IMR-90 (cell line): ENCODE measurements around the gene PLIN4. TPM values are rescaled to one million over a fixed set of nuclear protein-coding genes. Genes with fewer than 3 reads are reported as not detected.

Source experiments
- ATAC-seq: fragments of 200-7000 bp; cut with Tn5 transposase; 2 replicates; pipeline ENCODE4 v1.9.1; 2020; ENCODE audit warnings: low read depth, mild to moderate bottlenecking, moderate library complexity
- BruUV-seq: library from RNA; stranded (reverse); fragments of 400-500 nt; replicated peaks from 2 replicates; lab custom pipeline; 2021; lab: Mats Ljungman, UMichigan
- CTCF ChIA-PET: fragments of 300-600 bp; formaldehyde crosslinking; extraction: SDS; loops from one replicate; lab custom pipeline; 2021; ENCODE audit warnings: antibody characterized with exemption; lab: Yijun Ruan, JAX
- POLR2A ChIA-PET: fragments of 300-600 bp; sonication (Branson Sonifier 250); formaldehyde crosslinking; loops from one replicate; lab custom pipeline; 2022; ENCODE audit warnings: antibody characterized with exemption; ENCODE audit not compliant: unreplicated experiment; lab: Charles Lee
- DNase-seq: peaks from one replicate; pipeline ENCODE4 v3.0.0; 2013
- H2AFZ ChIP-seq: replicated peaks from 2 replicates; pipeline ENCODE3; 2013; ENCODE audit warnings: low read length, mild to moderate bottlenecking; ENCODE audit not compliant: poor library complexity
- H2AK5ac ChIP-seq: 2 replicates; pipeline ENCODE4 v1.6.1; 2013; ENCODE audit warnings: low read depth, low read length, inconsistent platforms
- H2AK9ac ChIP-seq: replicated peaks from 2 replicates; pipeline ENCODE3; 2013; ENCODE audit warnings: mild to moderate bottlenecking, low read depth, low read length, moderate library complexity; ENCODE audit not compliant: poor library complexity
- H2BK120ac ChIP-seq: 2 replicates; pipeline ENCODE4 v1.6.1; 2013; ENCODE audit warnings: low read depth, low read length, inconsistent platforms
- H2BK15ac ChIP-seq: 3 replicates; pipeline ENCODE4 v1.6.1; 2013; ENCODE audit warnings: low read depth, low read length, inconsistent platforms
- H2BK20ac ChIP-seq: 2 replicates; pipeline ENCODE4 v1.6.1; 2013; ENCODE audit warnings: low read depth, mild to moderate bottlenecking, inconsistent platforms, low read length, moderate library complexity
- H2BK5ac ChIP-seq: 2 replicates; pipeline ENCODE4 v1.6.1; 2013; ENCODE audit warnings: mild to moderate bottlenecking, low read depth, low read length, inconsistent platforms; ENCODE audit not compliant: poor library complexity, severe bottlenecking
- H3K14ac ChIP-seq: replicated peaks from 2 replicates; pipeline ENCODE4 v1.6.1; 2013; ENCODE audit warnings: low read depth, low read length, inconsistent platforms
- H3K18ac ChIP-seq: 2 replicates; pipeline ENCODE4 v1.6.1; 2013; ENCODE audit warnings: low read depth, low read length, control low read depth
- H3K23ac ChIP-seq: 2 replicates; pipeline ENCODE4 v1.6.1; 2013; ENCODE audit warnings: low read depth, low read length, inconsistent platforms
- H3K27ac ChIP-seq: 2 replicates; pipeline ENCODE4 v1.5.1; 2013; ENCODE audit warnings: mild to moderate bottlenecking, control low read depth, low read length; ENCODE audit not compliant: insufficient read depth
- H3K27me3 ChIP-seq: 2 replicates; pipeline ENCODE4 v1.6.1; 2013; ENCODE audit warnings: low read length; ENCODE audit not compliant: control insufficient read depth, insufficient read depth
- H3K36me3 ChIP-seq: 2 replicates; pipeline ENCODE4 v1.6.1; 2013; ENCODE audit warnings: low read length, mixed read lengths; ENCODE audit not compliant: control insufficient read depth, insufficient read depth
- H3K4ac ChIP-seq: 2 replicates; pipeline ENCODE4 v1.6.1; 2013; ENCODE audit warnings: low read depth, low read length, inconsistent platforms
- H3K4me1 ChIP-seq: 2 replicates; pipeline ENCODE4 v1.6.1; 2013; ENCODE audit warnings: low read length, mixed read lengths; ENCODE audit not compliant: control insufficient read depth, insufficient read depth
- H3K4me2 ChIP-seq: 2 replicates; pipeline ENCODE4 v1.6.1; 2013; ENCODE audit warnings: low read depth, mild to moderate bottlenecking, control low read depth, low read length, moderate library complexity
- H3K4me3 ChIP-seq: 2 replicates; pipeline ENCODE4 v1.5.1; 2013; ENCODE audit warnings: low read depth, mild to moderate bottlenecking, control low read depth, low read length, moderate library complexity; ENCODE audit not compliant: insufficient read depth
- H3K56ac ChIP-seq: 2 replicates; pipeline ENCODE4 v1.6.1; 2013; ENCODE audit warnings: low read length, inconsistent platforms; ENCODE audit not compliant: insufficient read depth; ENCODE audit errors: extremely low read depth
- H3K79me1 ChIP-seq, 2 experiments: 2 replicates each; pipeline ENCODE4 v1.6.1; 2013; ENCODE audit warnings: low read length in 2 of 2, inconsistent platforms in 1 of 2, low read depth in 1 of 2
- H3K9ac ChIP-seq: 2 replicates; pipeline ENCODE4 v1.6.1; 2013; ENCODE audit warnings: low read depth, low read length, control low read depth
- H3K9me1 ChIP-seq: 2 replicates; pipeline ENCODE4 v1.6.1; 2013; ENCODE audit warnings: low read length, inconsistent platforms; ENCODE audit not compliant: insufficient read depth
- H3K9me3 ChIP-seq: 2 replicates; pipeline ENCODE4 v1.6.1; 2013; ENCODE audit warnings: low read length; ENCODE audit not compliant: control insufficient read depth, insufficient read depth
- H4K20me1 ChIP-seq: 2 replicates; pipeline ENCODE4 v1.6.1; 2013; ENCODE audit warnings: low read length, inconsistent platforms; ENCODE audit not compliant: insufficient read depth
- H4K5ac ChIP-seq: 2 replicates; pipeline ENCODE4 v1.6.1; 2013; ENCODE audit warnings: mild to moderate bottlenecking, low read depth, low read length, control low read depth
- H4K8ac ChIP-seq, 2 experiments: 2 replicates each; pipeline ENCODE4 v1.6.1; 2013; ENCODE audit warnings: low read depth in 2 of 2, low read length in 2 of 2, control low read depth in 1 of 2, inconsistent platforms in 1 of 2
- H4K91ac ChIP-seq: 2 replicates; pipeline ENCODE4 v1.6.1; 2013; ENCODE audit warnings: low read depth, low read length, inconsistent platforms; ENCODE audit not compliant: insufficient read depth
- BHLHE40 ChIP-seq: fragments of 150-350 bp; IDR thresholded peaks from 2 replicates; pipeline ENCODE4 v1.6.1; 2016; ENCODE audit warnings: mild to moderate bottlenecking, low read depth, low read length
- CEBPB ChIP-seq: IDR thresholded peaks from 2 replicates; pipeline ENCODE4 v1.6.1; 2012; ENCODE audit warnings: low read depth, low read length, improper control_type of control experiment
- CHD1 ChIP-seq: IDR thresholded peaks from 2 replicates; pipeline ENCODE4 v1.6.1; 2012; ENCODE audit warnings: low read depth, low read length, improper control_type of control experiment
- ELK1 ChIP-seq: fragments of 150-350 bp; IDR thresholded peaks from 2 replicates; pipeline ENCODE4 v1.6.1; 2016; ENCODE audit warnings: low read depth, mild to moderate bottlenecking, low read length, moderate library complexity, borderline replicate concordance
- FOS ChIP-seq: fragments of 150-350 bp; IDR thresholded peaks from 2 replicates; pipeline ENCODE4 v1.6.1; 2016; ENCODE audit warnings: low read depth, low read length
- MAZ ChIP-seq: IDR thresholded peaks from 2 replicates; pipeline ENCODE4 v1.6.1; 2012; ENCODE audit warnings: low read depth, mild to moderate bottlenecking, low read length, improper control_type of control experiment, moderate library complexity, borderline replicate concordance
- NFE2L2 ChIP-seq: fragments of 150-350 bp; IDR thresholded peaks from 2 replicates; pipeline ENCODE4 v1.6.1; 2016; ENCODE audit warnings: low read depth, mild to moderate bottlenecking, low read length
- RCOR1 ChIP-seq: IDR thresholded peaks from 2 replicates; pipeline ENCODE4 v1.6.1; 2012; ENCODE audit warnings: mild to moderate bottlenecking, low read length, improper control_type of control experiment; ENCODE audit not compliant: insufficient replicate concordance
- RFX5 ChIP-seq: IDR thresholded peaks from 2 replicates; pipeline ENCODE4 v1.8.0; 2012; ENCODE audit warnings: low read depth, mild to moderate bottlenecking, low read length, moderate library complexity
- SMC3 ChIP-seq: fragments of 150-350 bp; IDR thresholded peaks from 2 replicates; pipeline ENCODE4 v1.6.1; 2016; ENCODE audit warnings: low read depth, mild to moderate bottlenecking, antibody characterized with exemption, low read length, moderate library complexity
- WGBS, 2 experiments: methylation state at CpG; one replicate each; pipeline versions ENCODE4 v1.1.5 to v1.1.7; 2013; ENCODE audit warnings: missing lambda C conversion rate in 2 of 2; ENCODE audit not compliant: insufficient read length in 1 of 2; ENCODE audit errors: extremely low coverage in 2 of 2; 5-methylcytosine and 5-hydroxymethylcytosine counted together
- dilution Hi-C: fragments of 300-500 bp; cut with HindIII; formaldehyde crosslinking; loops from one replicate; pipeline ENCODE4 v1.14.3; 2018; ENCODE audit warnings: low sequenced_read_pairs; ENCODE audit not compliant: unreplicated experiment
- in situ Hi-C: fragments of 300-500 bp; cut with MboI; formaldehyde crosslinking; loops from 3 replicates; pipeline ENCODE4 v1.14.3; 2019; ENCODE audit warnings: low sequenced_read_pairs, inconsistent platforms, mixed read lengths
- intact Hi-C: fragments of 100-400 bp; cut with micrococcal nuclease; formaldehyde crosslinking; loops from 2 replicates; pipeline ENCODE4 v1.10.0; 2022
- polyA plus RNA-seq, 3 experiments: library from polyadenylated mRNA; depleted of rRNA; stranded (reverse); fragments of >200 nt; gene quantifications; 2 replicates each; pipeline ENCODE4 v1.2.3, GENCODE V29; 2012; ENCODE audit warnings: low replicate concordance in 1 of 3
- total RNA-seq: library from RNA; depleted of rRNA; stranded (reverse); fragments of >200 nt; gene quantifications from 2 replicates; pipeline ENCODE4 v1.2.3, GENCODE V29; 2012
- TF ChIP-seq, protein P1 (sequence below): conservative IDR thresholded peaks from 2 replicates; pipeline ENCODE4 v1.5.1; 2012; ENCODE audit warnings: mild to moderate bottlenecking, low read depth, low read length, improper control_type of control experiment
- TF ChIP-seq, protein P2 (sequence below): fragments of 150-350 bp; IDR thresholded peaks from 2 replicates; pipeline ENCODE4 v1.6.1; 2017; ENCODE audit warnings: mild to moderate bottlenecking, antibody characterized with exemption, low read length, low read depth

The PLIN4 gene
- total and polyA plus RNA-seq, 2 of the 4 experiments (the other 2 are of a cell fraction): under 0.01 to 0.09 TPM

- Histone ChIP-seq H4K8ac (no peak overlapping the region), H3K27ac (no peak overlapping the region), H2BK15ac (no peak overlapping the region), H3K9ac (no peak overlapping the region), H2BK20ac (no peak overlapping the region), H2AK5ac (no peak overlapping the region), H3K14ac (no peak overlapping the region), H3K9me3 (no peaks in the 10 kb centered on the region), H3K36me3 (no peaks in the 10 kb centered on the region), H3K9me1 (no peaks in the 10 kb centered on the region), H3K4me1 (peaks cover 9% of the 10 kb centered on the region), H4K20me1 (no peaks in the 10 kb centered on the region), H2BK5ac (no peak overlapping the region), H2AFZ (no peak overlapping the region), H3K4ac (no peak overlapping the region), H2AK9ac (no peak overlapping the region), H3K56ac (no peak overlapping the region), H4K91ac (no peak overlapping the region), H3K18ac (no peak overlapping the region), H3K79me1 (no peaks in the 10 kb centered on the region), H3K4me2 (no peak overlapping the region), H4K5ac (no peak overlapping the region), H3K4me3 (no peak overlapping the region), H3K23ac (no peak overlapping the region), H3K27me3 (peaks cover 7% of the 10 kb centered on the region), H2BK120ac (no peak overlapping the region)
- intact Hi-C loops (no loop called here), dilution Hi-C loops (no loop called here), in situ Hi-C loops (no loop called here)
- POLR2A ChIA-PET: no interaction called here
- CTCF ChIA-PET: no interaction called here
- no peak for DNase-seq
- TF ChIP-seq CEBPB: no peak
- TF ChIP-seq BHLHE40: no peak
- TF ChIP-seq ELK1: no peak
- TF ChIP-seq NFE2L2: no peak
- TF ChIP-seq FOS: no peak
- TF ChIP-seq SMC3: no peak
- TF ChIP-seq, protein P1, sequence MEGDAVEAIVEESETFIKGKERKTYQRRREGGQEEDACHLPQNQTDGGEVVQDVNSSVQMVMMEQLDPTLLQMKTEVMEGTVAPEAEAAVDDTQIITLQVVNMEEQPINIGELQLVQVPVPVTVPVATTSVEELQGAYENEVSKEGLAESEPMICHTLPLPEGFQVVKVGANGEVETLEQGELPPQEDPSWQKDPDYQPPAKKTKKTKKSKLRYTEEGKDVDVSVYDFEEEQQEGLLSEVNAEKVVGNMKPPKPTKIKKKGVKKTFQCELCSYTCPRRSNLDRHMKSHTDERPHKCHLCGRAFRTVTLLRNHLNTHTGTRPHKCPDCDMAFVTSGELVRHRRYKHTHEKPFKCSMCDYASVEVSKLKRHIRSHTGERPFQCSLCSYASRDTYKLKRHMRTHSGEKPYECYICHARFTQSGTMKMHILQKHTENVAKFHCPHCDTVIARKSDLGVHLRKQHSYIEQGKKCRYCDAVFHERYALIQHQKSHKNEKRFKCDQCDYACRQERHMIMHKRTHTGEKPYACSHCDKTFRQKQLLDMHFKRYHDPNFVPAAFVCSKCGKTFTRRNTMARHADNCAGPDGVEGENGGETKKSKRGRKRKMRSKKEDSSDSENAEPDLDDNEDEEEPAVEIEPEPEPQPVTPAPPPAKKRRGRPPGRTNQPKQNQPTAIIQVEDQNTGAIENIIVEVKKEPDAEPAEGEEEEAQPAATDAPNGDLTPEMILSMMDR: no peak
- TF ChIP-seq MAZ: no peak
- TF ChIP-seq CHD1: no peak
- TF ChIP-seq RCOR1: no peak
- TF ChIP-seq, protein P2, sequence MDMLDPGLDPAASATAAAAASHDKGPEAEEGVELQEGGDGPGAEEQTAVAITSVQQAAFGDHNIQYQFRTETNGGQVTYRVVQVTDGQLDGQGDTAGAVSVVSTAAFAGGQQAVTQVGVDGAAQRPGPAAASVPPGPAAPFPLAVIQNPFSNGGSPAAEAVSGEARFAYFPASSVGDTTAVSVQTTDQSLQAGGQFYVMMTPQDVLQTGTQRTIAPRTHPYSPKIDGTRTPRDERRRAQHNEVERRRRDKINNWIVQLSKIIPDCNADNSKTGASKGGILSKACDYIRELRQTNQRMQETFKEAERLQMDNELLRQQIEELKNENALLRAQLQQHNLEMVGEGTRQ: no peak
- no peak for TF ChIP-seq RFX5
- WGBS, 2 experiments: no CpG with 5 or more reads among the region's 5 CpGs
- BruUV-seq: no TSS peak
- no peak for ATAC-seq
Measured at GRCh38 chr19:4515732-4516131, 2.6 kb downstream of the PLIN4 start.
